GM12878 (cell line): ENCODE results near the gene LRRC3. TPM values are rescaled to one million over a fixed set of nuclear protein-coding genes. Genes with fewer than 3 reads are reported as not detected.

ENCODE experiments used
- ATAC-seq: fragments of 200-7000 bp; cut with Tn5 transposase; 3 replicates; pipeline ENCODE4 v1.9.1; 2020; ENCODE audit warnings: mild to moderate bottlenecking, moderate library complexity
- BruUV-seq: library from RNA; stranded (reverse); fragments of 400-500 nt; replicated peaks from 2 replicates; lab custom pipeline; 2021; lab: Mats Ljungman, UMichigan
- CTCF ChIA-PET: fragments of 300-600 bp; sonication (Branson Sonifier 250); formaldehyde crosslinking; extraction: SDS; loops from one replicate; lab custom pipeline; 2021; ENCODE audit warnings: inconsistent platforms; lab: Yijun Ruan, JAX
- POLR2A ChIA-PET: fragments of 350-600 bp; formaldehyde crosslinking; extraction: SDS; loops from one replicate; lab custom pipeline; 2021; ENCODE audit warnings: inconsistent platforms; lab: Charles Lee
- RAD21 ChIA-PET: fragments of 300-600 bp; sonication (Branson Sonifier 250); formaldehyde crosslinking; loops from one replicate; lab custom pipeline; 2023; ENCODE audit warnings: antibody characterized with exemption; ENCODE audit not compliant: unreplicated experiment; lab: Charles Lee
- SMC1A ChIA-PET: fragments of 300-600 bp; sonication (Branson Sonifier 250); formaldehyde crosslinking; loops from one replicate; lab custom pipeline; 2023; ENCODE audit not compliant: unreplicated experiment, uncharacterized antibody; lab: Charles Lee
- DNase-seq: peaks from one replicate; pipeline ENCODE4 v3.0.0-alpha.2; 2011; ENCODE audit warnings: low read depth, low spot score
- FAIRE-seq: peaks from 3 replicates; lab custom pipeline; 2011; peaks lifted over from hg19 to GRCh38; lab: Jason Lieb, UNC
- H2AFZ ChIP-seq: 2 replicates; pipeline ENCODE4 v1.6.0; 2011; ENCODE audit warnings: low read depth, low read length, control low read depth; ENCODE audit not compliant: control insufficient read depth
- H3K27ac ChIP-seq: 2 replicates; pipeline ENCODE4 v1.5.1; 2011; ENCODE audit warnings: control low read depth; ENCODE audit not compliant: control insufficient read depth, insufficient read depth
- H3K27me3 ChIP-seq, 2 experiments: replicated peaks in 1 of 2; 2 replicates each; pipeline versions ENCODE4 v1.6.0 to v1.6.1; 2011; ENCODE audit warnings: low read length in 1 of 2; ENCODE audit not compliant: control insufficient read depth in 2 of 2, insufficient read depth in 2 of 2
- H3K36me3 ChIP-seq, 2 experiments: 2 replicates each; pipeline ENCODE4 v1.5.1; 2011; ENCODE audit warnings: low read length in 1 of 2; ENCODE audit not compliant: control insufficient read depth in 2 of 2, insufficient read depth in 2 of 2
- H3K4me1 ChIP-seq: 2 replicates; pipeline ENCODE4 v1.6.1; 2011; ENCODE audit warnings: mild to moderate bottlenecking, low read length, moderate library complexity, mixed read lengths; ENCODE audit not compliant: control insufficient read depth, insufficient read depth
- H3K4me2 ChIP-seq: 2 replicates; pipeline ENCODE4 v1.6.0; 2011; ENCODE audit warnings: control low read depth; ENCODE audit not compliant: control insufficient read depth, insufficient read depth
- H3K4me3 ChIP-seq: fragments of 200-600 bp; sonication (generic); 2 replicates; pipeline ENCODE4 v1.5.1; 2016
- H3K79me2 ChIP-seq: 2 replicates; pipeline ENCODE4 v1.6.0; 2011; ENCODE audit warnings: low read length; ENCODE audit not compliant: control insufficient read depth, insufficient read depth
- H3K9ac ChIP-seq: 2 replicates; pipeline ENCODE4 v1.8.0; 2011; ENCODE audit warnings: low read length, control low read depth, mixed read lengths; ENCODE audit not compliant: control insufficient read depth, insufficient read depth
- H3K9me3 ChIP-seq: replicated peaks from 3 replicates; pipeline ENCODE4 v1.5.1; 2011; ENCODE audit warnings: mild to moderate bottlenecking, low read length; ENCODE audit not compliant: control insufficient read depth, insufficient read depth
- H4K20me1 ChIP-seq: 2 replicates; pipeline ENCODE4 v1.6.0; 2011; ENCODE audit not compliant: control insufficient read depth, insufficient read depth
- BMI1 ChIP-seq: fragments of 450-650 bp; IDR thresholded peaks from 2 replicates; pipeline ENCODE4 v1.6.1; 2016; ENCODE audit warnings: mild to moderate bottlenecking, moderate library complexity, borderline replicate concordance
- CEBPB ChIP-seq, 2 experiments: fragments of 150-350 bp in 1 of 2; IDR thresholded peaks; 2 replicates each; pipeline ENCODE4 v1.6.1; 2012 to 2014; ENCODE audit warnings: low read depth in 2 of 2, low read length in 2 of 2, borderline replicate concordance in 1 of 2, inconsistent platforms in 1 of 2
- CUX1 ChIP-seq: IDR thresholded peaks from 2 replicates; pipeline ENCODE4 v1.6.1; 2012; ENCODE audit warnings: improper control_type of control experiment, low read depth, low read length; ENCODE audit not compliant: insufficient replicate concordance
- DPF2 ChIP-seq: fragments of 450-650 bp; IDR thresholded peaks from 2 replicates; pipeline ENCODE4 v1.6.1; 2017; ENCODE audit warnings: mild to moderate bottlenecking
- FOXK2 ChIP-seq: fragments of 450-650 bp; IDR thresholded peaks from 2 replicates; pipeline ENCODE4 v1.6.1; 2017; ENCODE audit warnings: mild to moderate bottlenecking, moderate library complexity
- IRF3 ChIP-seq: fragments of 450-650 bp; IDR thresholded peaks from 2 replicates; pipeline ENCODE4 v1.6.1; 2014; ENCODE audit warnings: mild to moderate bottlenecking
- IRF4 ChIP-seq: IDR thresholded peaks from 2 replicates; pipeline ENCODE4 v1.6.1; 2011; ENCODE audit warnings: low read depth, low read length
- MXI1 ChIP-seq: fragments of 150-350 bp; IDR thresholded peaks from 2 replicates; pipeline ENCODE4 v1.6.1; 2011; ENCODE audit warnings: low read depth, mild to moderate bottlenecking, inconsistent platforms, low read length, improper control_type of control experiment
- NFYA ChIP-seq: IDR thresholded peaks from 2 replicates; pipeline ENCODE4 v1.6.1; 2011; ENCODE audit warnings: low read depth, mild to moderate bottlenecking, low read length, improper control_type of control experiment, borderline replicate concordance
- NR2C1 ChIP-seq: fragments of 450-650 bp; IDR thresholded peaks from 2 replicates; pipeline ENCODE4 v1.6.1; 2017; ENCODE audit warnings: antibody characterized with exemption, mild to moderate bottlenecking, moderate library complexity
- RB1 ChIP-seq: fragments of 450-650 bp; formaldehyde crosslinking; IDR thresholded peaks from 2 replicates; pipeline ENCODE4 v1.6.1; 2017; ENCODE audit warnings: mild to moderate bottlenecking, borderline replicate concordance
- SUZ12 ChIP-seq: fragments of 200-600 bp; sonication (generic); IDR thresholded peaks from one replicate; pipeline ENCODE4 v1.6.1; 2018; ENCODE audit warnings: antibody characterized with exemption, mild to moderate bottlenecking; ENCODE audit not compliant: unreplicated experiment
- TCF12 ChIP-seq: IDR thresholded peaks from 2 replicates; pipeline ENCODE4 v1.6.1; 2011; ENCODE audit warnings: low read depth, mild to moderate bottlenecking, low read length
- TCF7 ChIP-seq: IDR thresholded peaks from 2 replicates; pipeline ENCODE4 v1.6.1; 2014; ENCODE audit warnings: antibody characterized with exemption, borderline replicate concordance
- ZNF207 ChIP-seq: fragments of 450-650 bp; IDR thresholded peaks from 2 replicates; pipeline ENCODE4 v1.6.1; 2014; ENCODE audit warnings: antibody characterized with exemption, mild to moderate bottlenecking, borderline replicate concordance
- ZNF24 ChIP-seq: fragments of 450-650 bp; IDR thresholded peaks from 2 replicates; pipeline ENCODE4 v1.6.1; 2017; ENCODE audit warnings: antibody characterized with exemption, mild to moderate bottlenecking
- ZNF384 ChIP-seq: IDR thresholded peaks from 2 replicates; pipeline ENCODE4 v1.6.1; 2012; ENCODE audit warnings: low read depth, mild to moderate bottlenecking, low read length, improper control_type of control experiment, borderline replicate concordance
- WGBS: methylation state at CpG from one replicate; pipeline ENCODE4 v1.1.6; 2016; ENCODE audit warnings: low lambda C conversion rate; ENCODE audit not compliant: insufficient replicate concordance, insufficient coverage; ENCODE audit errors: missing lambda C conversion rate; 5-methylcytosine and 5-hydroxymethylcytosine counted together
- in situ Hi-C: fragments of 300-500 bp; cut with MboI; formaldehyde crosslinking; loops from 9 replicates; pipeline ENCODE4 v1.14.3; 2018; ENCODE audit warnings: mixed read lengths
- intact Hi-C: fragments of 100-400 bp; cut with micrococcal nuclease; formaldehyde crosslinking; loops from one replicate; pipeline ENCODE4 v1.14.2; 2022; ENCODE audit not compliant: unreplicated experiment
- polyA plus RNA-seq, 11 experiments: library from polyadenylated mRNA; depleted of rRNA in 4 of 11; unstranded in 6 of 11; stranded (reverse) in 5 of 11; fragments of >200 nt; fragmentation: Nextera tagmentation in 4 of 11; fragmentation: Illumina TruSeq in 1 of 11; extraction: Ambion mirVana in 4 of 11; extraction: Trizol in 1 of 11; gene quantifications; 1 replicate in 1 of 11; 2 replicates in 10 of 11; pipeline versions ENCODE4 v1.2.1 to v1.2.3, GENCODE V29; 2011 to 2016; ENCODE audit warnings: inconsistent platforms in 2 of 11, missing spikeins in 2 of 11, low read depth in 1 of 11
- total RNA-seq, 4 experiments: library from RNA; depleted of rRNA in 3 of 4; stranded (reverse); fragments of >200 nt in 3 of 4; fragmentation: Illumina TruSeq in 1 of 4; extraction: Trizol in 1 of 4; gene quantifications; 2 replicates each; pipeline versions ENCODE4 v1.2.1 to v1.2.3, GENCODE V29; 2013 to 2021

LRRC3 gene
- total and polyA plus RNA-seq, 10 of the 15 experiments (the other 5 are each of a cell fraction or from before 2014, with no cell fraction given): 0.02 to 0.31 (median 0.09) TPM; not detected in 1

- TF ChIP-seq IRF3: no peak
- TF ChIP-seq, all 136 proteins: peak for 0
These were observed 39.6 kb downstream of the LRRC3 start (continued) for GRCh38 chr21:44494956-44495355.

GRCh38 chr21:44495611-44496563, 40.6 kb downstream of the LRRC3 start:
- SMC1A ChIA-PET: no interaction called here
- H3K4me2 ChIP-seq: no peak overlapping the region
- POLR2A ChIA-PET: no interaction called here
- intact Hi-C loops (no loop called here), in situ Hi-C loops (no loop called here)
- no peaks in the 10 kb centered on the region for H3K79me2 ChIP-seq
- H3K9me3 ChIP-seq: peaks cover 20% of the 10 kb centered on the region; the same call in 2 of the 3 replicates
- WGBS: 43% methylated on average over 16 of the region's 16 CpGs
- BruUV-seq: no TSS peak
- H3K27ac ChIP-seq: no peak overlapping the region
- no peak overlapping the region for H3K9ac ChIP-seq
- H2AFZ ChIP-seq: no peak overlapping the region
- no peak overlapping the region for H3K4me3 ChIP-seq
- no peak for FAIRE-seq
- DNase-seq: no peak
- no peaks in the 10 kb centered on the region for H3K4me1 ChIP-seq
- H3K27me3 ChIP-seq: no peaks in the 10 kb centered on the region; a peak in 1 of 4 replicates
- CTCF ChIA-PET: no interaction called here
- ATAC-seq: no peak
- RAD21 ChIA-PET: no interaction called here
- no peaks in the 10 kb centered on the region for H3K36me3 ChIP-seq
- no peaks in the 10 kb centered on the region for H4K20me1 ChIP-seq
- TF ChIP-seq DPF2: no peak
- no peak for TF ChIP-seq TCF7
- TF ChIP-seq NFYA: no peak
- no peak for TF ChIP-seq ZNF384
- TF ChIP-seq TCF12: no peak
- TF ChIP-seq BMI1: no peak
- no peak for TF ChIP-seq SUZ12
- TF ChIP-seq RB1: no peak
- TF ChIP-seq IRF4: no peak
- no peak for TF ChIP-seq ZNF24
- TF ChIP-seq MXI1: no peak
- TF ChIP-seq CEBPB (IDR thresholded peaks at IDR 0.05; ENCODE audit: borderline replicate concordance in 1 of 2, low read depth in 2 of 2, low read length in 2 of 2): no peak
- no peak for TF ChIP-seq NR2C1
- no peak for TF ChIP-seq ZNF207
- TF ChIP-seq FOXK2: no peak
- TF ChIP-seq CUX1: no peak
